ENCODE data around the gene ST6GALNAC4. TPM values are rescaled to one million over a fixed set of nuclear protein-coding genes. Genes with fewer than 3 reads are reported as not detected.
A peak's percentile ranks its signal among the peaks of the same experiment; 100 is the strongest.

ST6GALNAC4 gene
- total RNA-seq, 4 donors from 2014 or later, result 12.5 to 33.0 (median 23.8) TPM

DNA sequence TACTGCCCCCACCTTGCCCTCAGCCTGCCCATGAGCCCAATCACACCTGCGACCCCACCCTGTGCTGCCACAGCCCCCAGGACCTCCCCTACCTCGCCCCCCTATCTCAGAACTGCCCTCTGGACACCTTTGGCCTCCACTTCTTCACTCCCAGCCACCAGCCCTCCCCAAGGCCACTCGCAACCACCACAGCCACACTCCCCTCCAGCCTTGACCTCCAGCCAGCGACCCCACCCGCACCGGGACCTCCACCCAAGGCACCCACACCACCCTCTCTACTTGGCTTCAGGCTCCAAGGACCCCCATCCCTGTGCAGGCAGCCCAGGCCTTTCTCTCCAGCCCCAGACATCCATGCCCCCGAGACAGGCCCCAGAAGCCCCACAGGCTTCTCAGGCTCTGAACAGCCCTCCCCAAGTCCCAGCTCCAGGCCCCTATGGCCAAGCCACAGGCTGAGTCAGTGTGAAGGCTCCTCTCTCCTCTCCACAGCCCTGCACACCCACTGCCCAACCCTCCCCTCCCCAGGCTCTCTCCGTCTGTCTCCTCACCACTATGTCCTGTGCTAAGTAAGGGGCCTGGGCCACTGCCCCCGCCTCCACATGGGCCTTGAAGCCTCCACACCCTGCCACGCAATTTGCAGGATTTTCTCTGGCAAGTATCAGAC lies 41.4 kb downstream of the ST6GALNAC4 start:
- 81 to 82% methylated on average over 7 to 10 of the region's 10 CpGs for WGBS, 2 donors
- no peak for DNase-seq
- H3K9me3 ChIP-seq, result no peaks in the 10 kb centered on the region
- intact Hi-C loops (cut with DNase I), result loop anchor here (10.0 kb wide), 1 partner anchor 141 kb away; the partner anchor contains the start of gene TOR2A
- TF ChIP-seq, protein P1, sequence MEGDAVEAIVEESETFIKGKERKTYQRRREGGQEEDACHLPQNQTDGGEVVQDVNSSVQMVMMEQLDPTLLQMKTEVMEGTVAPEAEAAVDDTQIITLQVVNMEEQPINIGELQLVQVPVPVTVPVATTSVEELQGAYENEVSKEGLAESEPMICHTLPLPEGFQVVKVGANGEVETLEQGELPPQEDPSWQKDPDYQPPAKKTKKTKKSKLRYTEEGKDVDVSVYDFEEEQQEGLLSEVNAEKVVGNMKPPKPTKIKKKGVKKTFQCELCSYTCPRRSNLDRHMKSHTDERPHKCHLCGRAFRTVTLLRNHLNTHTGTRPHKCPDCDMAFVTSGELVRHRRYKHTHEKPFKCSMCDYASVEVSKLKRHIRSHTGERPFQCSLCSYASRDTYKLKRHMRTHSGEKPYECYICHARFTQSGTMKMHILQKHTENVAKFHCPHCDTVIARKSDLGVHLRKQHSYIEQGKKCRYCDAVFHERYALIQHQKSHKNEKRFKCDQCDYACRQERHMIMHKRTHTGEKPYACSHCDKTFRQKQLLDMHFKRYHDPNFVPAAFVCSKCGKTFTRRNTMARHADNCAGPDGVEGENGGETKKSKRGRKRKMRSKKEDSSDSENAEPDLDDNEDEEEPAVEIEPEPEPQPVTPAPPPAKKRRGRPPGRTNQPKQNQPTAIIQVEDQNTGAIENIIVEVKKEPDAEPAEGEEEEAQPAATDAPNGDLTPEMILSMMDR (IDR thresholded peaks at IDR 0.05), result no peak
- no peak for TF ChIP-seq POLR2A (IDR thresholded peaks at IDR 0.05)
- no peak overlapping the region for H3K4me3 ChIP-seq
- no peaks in the 10 kb centered on the region for H3K27me3 ChIP-seq
- H3K36me3 ChIP-seq, result peaks cover 0 to 22% (median 0%) of the 10 kb centered on the region in 3 donors
- peak overlapping the region in 3 of 4 donors; percentile 45 to 91 (median 85) for H3K27ac ChIP-seq
- H3K4me1 ChIP-seq, result peaks cover 36 to 57% (median 40%) of the 10 kb centered on the region in 3 donors

GRCh38 chr9:127874301-127875221 lies 42.3 kb downstream of the ST6GALNAC4 start:
- no peak for DNase-seq
- H3K27me3 ChIP-seq, result no peaks in the 10 kb centered on the region
- H3K27ac ChIP-seq, result peak overlapping the region in 3 of 4 donors; percentile 45 to 91 (median 54)
- H3K9me3 ChIP-seq, result no peaks in the 10 kb centered on the region
- peak overlapping the region in 1 of 4 donors; percentile 28 for H3K4me3 ChIP-seq
- WGBS, 2 donors, result 58 to 60% methylated on average over 3 to 4 of the region's 19 CpGs
- intact Hi-C loops (cut with DNase I), result loop anchor here (10.0 kb wide), 1 partner anchor 140 kb away; the partner anchor contains the start of gene TOR2A
- peaks cover 0 to 23% (median 0%) of the 10 kb centered on the region in 3 donors for H3K36me3 ChIP-seq
- TF ChIP-seq POLR2A (IDR thresholded peaks at IDR 0.05), result no peak
- peaks cover 36 to 61% (median 40%) of the 10 kb centered on the region in 3 donors for H3K4me1 ChIP-seq

- H3K36me3 ChIP-seq, result peaks cover 0 to 28% (median 0%) of the 10 kb centered on the region in 3 donors
- no peaks in the 10 kb centered on the region for H3K27me3 ChIP-seq
- peak overlapping the region in 1 of 4 donors; percentile 28 for H3K4me3 ChIP-seq
- H3K27ac ChIP-seq, result peak overlapping the region in 3 of 4 donors; percentile 45 to 69 (median 54)
- H3K4me1 ChIP-seq, result peaks cover 36 to 67% (median 40%) of the 10 kb centered on the region in 3 donors
- no peak for DNase-seq
- TF ChIP-seq, protein P1 (IDR thresholded peaks at IDR 0.05), result no peak
- TF ChIP-seq POLR2A (IDR thresholded peaks at IDR 0.05), result no peak
- WGBS, 2 donors, result 60% methylated on average over 5 of the region's 10 CpGs; no CpG with 5 or more reads in 1 of the 2 donors
- intact Hi-C loops (cut with DNase I), result loop anchor here (10.0 kb wide), 1 partner anchor 139 kb away; the partner anchor contains the start of gene TOR2A
- no peaks in the 10 kb centered on the region for H3K9me3 ChIP-seq
These were observed 43.0 kb downstream of the ST6GALNAC4 start for GRCh38 chr9:127873886-127874285.

GRCh38 chr9:127873223-127873691 lies 43.6 kb downstream of the ST6GALNAC4 start:
- intact Hi-C loops (cut with DNase I), result loop anchor here (10.0 kb wide), 1 partner anchor 138 kb away; the partner anchor contains the start of gene TOR2A
- WGBS, 2 donors, result 64 to 92% methylated on average over 4 to 8 of the region's 19 CpGs

More at GRCh38 chr9:127873223-127873691, 43.6 kb downstream of the ST6GALNAC4 start:
- no peak for DNase-seq
- Histone ChIP-seq H3K9me3 (no peaks in the 10 kb centered on the region), H3K4me1 (peaks cover 33 to 70% (median 39%) of the 10 kb centered on the region in 3 donors), H3K27me3 (no peaks in the 10 kb centered on the region), H3K27ac (peak overlapping the region in 3 of 4 donors; percentile 45 to 69 (median 54)), H3K36me3 (peaks cover 0 to 33% (median 3%) of the 10 kb centered on the region in 3 donors), H3K4me3 (no peak overlapping the region)
- TF ChIP-seq, protein P1 (IDR thresholded peaks at IDR 0.05), result no peak

Data from esophagus squamous epithelium (tissue), 5 donors.